ENCODE results near the gene ARMC2.
A peak's percentile ranks its signal among the peaks of the same experiment; 100 is the strongest.
"Not testable (repeated sequence)": the region's sequence is repeated elsewhere in the genome, so short reads cannot be mapped to it uniquely, and the experiment has no call there.

Gene ARMC2

GRCh38 chr6:108873251-108873650 lies 25.0 kb downstream of the ARMC2 start:
- no peak for DNase-seq

- DNase-seq, result no peak
These were observed 25.7 kb downstream of the ARMC2 start for GRCh38 chr6:108873971-108874370.

- DNase-seq, result peak; percentile 14 to 43
These were observed 26.4 kb downstream of the ARMC2 start for GRCh38 chr6:108874470-108875160.

- DNase-seq, result no peak
These were observed 26.9 kb downstream of the ARMC2 start for GRCh38 chr6:108875161-108875555.

- DNase-seq, result no peak
These were observed 29.0 kb downstream of the ARMC2 start for GRCh38 chr6:108877046-108877751.

- no peak for DNase-seq
These were observed 30.7 kb downstream of the ARMC2 start for GRCh38 chr6:108878942-108879341.

GRCh38 chr6:108883172-108883571 lies 35.0 kb downstream of the ARMC2 start:
- DNase-seq, result no peak

- DNase-seq, result no peak
These were observed 36.2 kb downstream of the ARMC2 start for GRCh38 chr6:108884211-108885059.

- no peak for DNase-seq
These were observed 39.8 kb downstream of the ARMC2 start for GRCh38 chr6:108888052-108888451.

GRCh38 chr6:108888745-108889144 lies 40.5 kb downstream of the ARMC2 start:
- no peak for DNase-seq

GRCh38 chr6:108890898-108891297 lies 42.7 kb downstream of the ARMC2 start:
- DNase-seq, result not testable (repeated sequence)

- DNase-seq, result no peak
These were observed 47.3 kb downstream of the ARMC2 start for GRCh38 chr6:108895571-108895970.

GRCh38 chr6:108896111-108896661 lies 48.0 kb downstream of the ARMC2 start:
- peak in 1 of 2 donors; percentile 71 for DNase-seq

- no peak for DNase-seq
These were observed 49.1 kb downstream of the ARMC2 start for GRCh38 chr6:108897371-108897770.

- peak in 1 of 2 donors; percentile 23 for DNase-seq
These were observed 54.2 kb downstream of the ARMC2 start for GRCh38 chr6:108902382-108902792.

- DNase-seq, result no peak
These were observed 55.6 kb downstream of the ARMC2 start for GRCh38 chr6:108903796-108904195.

- DNase-seq, result peak in 1 of 2 donors; percentile 18
These were observed 56.5 kb downstream of the ARMC2 start for GRCh38 chr6:108904741-108905140.

- peak; percentile 27 to 58 for DNase-seq
These were observed 66.2 kb downstream of the ARMC2 start for GRCh38 chr6:108914235-108915022.

- no peak for DNase-seq
These were observed 67.0 kb downstream of the ARMC2 start for GRCh38 chr6:108915258-108915657.

GRCh38 chr6:108916026-108916686 lies 67.9 kb downstream of the ARMC2 start:
- DNase-seq, result no peak

GRCh38 chr6:108920751-108921150 lies 72.5 kb downstream of the ARMC2 start:
- DNase-seq, result no peak
